Uterus (tissue), 4 donors: ENCODE results near the gene NUDT1. TPM values are rescaled to one million over a fixed set of nuclear protein-coding genes. Genes with fewer than 3 reads are reported as not detected.

ENCODE experiments used
- DNase-seq, 2 donors: peaks; one replicate each; pipeline ENCODE4 v3.0.0-alpha.2; 2019 to 2020
- H3K27ac ChIP-seq, 2 donors: fragments of 200-600 bp; sonication (generic); 1 replicate in 1 of 2; 2 replicates in 1 of 2; pipeline ENCODE4 v1.5.1; 2016 to 2018
- H3K27me3 ChIP-seq, 2 donors: fragments of 200-600 bp; sonication (generic); one replicate each; pipeline ENCODE4 v1.5.1; 2018 to 2019; ENCODE audit warnings: control low read depth in 1 of 2
- H3K36me3 ChIP-seq, 2 donors: fragments of 200-600 bp; sonication (generic); one replicate each; pipeline ENCODE4 v1.5.1; 2019; ENCODE audit warnings: control low read depth in 1 of 2
- H3K4me1 ChIP-seq, 2 donors: fragments of 200-600 bp; sonication (generic); one replicate each; pipeline ENCODE4 v1.5.1; 2018 to 2019; ENCODE audit warnings: control low read depth in 1 of 2
- H3K4me3 ChIP-seq, 2 donors: fragments of 200-600 bp; sonication (generic); 1 replicate in 1 of 2; 2 replicates in 1 of 2; pipeline ENCODE4 v1.5.1; 2018 to 2019; ENCODE audit warnings: mild to moderate bottlenecking in 1 of 2
- H3K9me3 ChIP-seq, 2 donors: fragments of 200-600 bp; sonication (generic); one replicate each; pipeline ENCODE4 v1.5.1; 2019; ENCODE audit warnings: control low read depth in 1 of 2
- POLR2A ChIP-seq, 2 donors: fragments of 450-650 bp; IDR thresholded peaks; one replicate each; pipeline ENCODE4 v1.6.1; 2016; ENCODE audit warnings: antibody characterized with exemption in 2 of 2, mild to moderate bottlenecking in 1 of 2, moderate library complexity in 1 of 2
- intact Hi-C: fragments of 100-400 bp; cut with DNase I; formaldehyde crosslinking; loops from one replicate; pipeline ENCODE4 v1.15.1; 2023; ENCODE audit warnings: low total_unique reads
- total RNA-seq, 4 donors: library from RNA; depleted of rRNA in 3 of 4; stranded (reverse); fragments of >200 nt in 3 of 4; gene quantifications; one replicate each; pipeline versions ENCODE4 v1.1.0 to v1.2.4, GENCODE V29; 2014 to 2023
- TF ChIP-seq, protein P1 (sequence below), 4 experiments: fragments of 200-600 bp in 2 of 4; fragments of 450-650 bp in 2 of 4; sonication (generic) in 2 of 4; IDR thresholded peaks; one replicate each; pipeline ENCODE4 v1.5.1; 2016 to 2019; ENCODE audit warnings: antibody characterized with exemption in 4 of 4, mild to moderate bottlenecking in 2 of 4, moderate library complexity in 1 of 4
- donor health status: DM: yes; HTN: yes; CAD: no.

NUDT1 gene
- total RNA-seq, 4 donors from 2014 or later: 2.4 to 13.1 (median 7.6) TPM; not detected in 1

DNA sequence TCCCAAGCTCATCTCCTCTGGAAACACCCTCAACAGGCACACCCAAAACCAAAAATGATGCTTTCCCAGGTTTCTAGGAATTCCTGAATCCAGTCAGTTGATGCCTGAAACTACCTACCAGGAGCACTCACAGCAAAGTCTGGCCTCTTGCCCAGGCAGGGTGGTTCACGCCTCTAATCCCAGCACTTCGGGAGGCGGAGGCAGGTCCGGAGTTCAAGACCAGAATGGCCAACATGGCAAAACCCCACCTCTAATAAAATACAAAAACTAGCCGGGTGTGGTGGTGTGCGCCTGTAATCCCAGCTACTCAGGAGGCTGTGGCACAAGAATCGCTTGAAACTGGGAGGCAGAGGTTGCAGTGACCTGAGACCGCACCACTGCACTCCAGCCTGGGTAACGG, 11.1 kb upstream of the NUDT1 start:
- intact Hi-C loops: no loop called here
- no peaks in the 10 kb centered on the region for H3K36me3 ChIP-seq

DNA sequence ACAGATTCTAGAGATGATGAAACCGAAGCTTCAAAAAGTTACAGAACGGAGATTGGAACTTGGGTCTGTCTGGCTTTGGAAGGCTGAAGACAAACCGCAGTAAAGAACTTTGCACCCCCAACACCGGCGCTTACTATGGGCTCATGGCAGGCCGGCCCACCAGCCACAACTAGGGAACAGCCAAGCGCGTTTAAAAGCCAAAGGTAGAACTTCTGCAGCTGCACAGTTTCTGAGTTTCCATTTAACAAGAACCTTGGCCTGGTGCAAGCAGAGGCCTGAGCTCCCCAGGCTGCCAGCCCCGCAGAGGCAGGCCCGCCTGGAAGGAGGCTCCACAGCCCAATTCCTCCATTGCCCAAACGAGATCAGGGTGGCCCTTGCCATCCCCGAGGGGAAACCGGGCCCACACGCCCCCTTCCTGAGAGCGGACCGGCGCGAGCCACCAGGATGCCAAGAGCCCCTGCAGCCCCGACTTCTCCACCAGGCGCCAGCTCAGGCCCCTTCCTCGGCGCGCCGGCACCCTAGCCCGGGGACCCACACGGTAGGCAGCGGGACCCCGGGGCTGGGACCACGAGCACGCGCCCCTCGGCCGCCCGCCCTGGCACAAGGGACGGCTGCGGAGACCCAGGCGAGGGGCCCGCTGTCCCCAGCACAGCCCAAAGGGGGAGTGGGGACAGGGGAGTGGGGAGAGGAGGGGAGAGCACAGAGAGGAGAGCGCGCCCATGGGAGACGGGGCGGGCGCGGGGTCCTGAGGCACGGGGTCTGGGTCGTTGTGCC, 9.8 kb upstream of the NUDT1 start:
- peak overlapping the region; percentile 61 to 77 for H3K27ac ChIP-seq
- no peaks in the 10 kb centered on the region for H3K9me3 ChIP-seq
- H3K4me1 ChIP-seq: peaks cover 0 to 7% of the 10 kb centered on the region in 2 donors
- TF ChIP-seq, protein P1, sequence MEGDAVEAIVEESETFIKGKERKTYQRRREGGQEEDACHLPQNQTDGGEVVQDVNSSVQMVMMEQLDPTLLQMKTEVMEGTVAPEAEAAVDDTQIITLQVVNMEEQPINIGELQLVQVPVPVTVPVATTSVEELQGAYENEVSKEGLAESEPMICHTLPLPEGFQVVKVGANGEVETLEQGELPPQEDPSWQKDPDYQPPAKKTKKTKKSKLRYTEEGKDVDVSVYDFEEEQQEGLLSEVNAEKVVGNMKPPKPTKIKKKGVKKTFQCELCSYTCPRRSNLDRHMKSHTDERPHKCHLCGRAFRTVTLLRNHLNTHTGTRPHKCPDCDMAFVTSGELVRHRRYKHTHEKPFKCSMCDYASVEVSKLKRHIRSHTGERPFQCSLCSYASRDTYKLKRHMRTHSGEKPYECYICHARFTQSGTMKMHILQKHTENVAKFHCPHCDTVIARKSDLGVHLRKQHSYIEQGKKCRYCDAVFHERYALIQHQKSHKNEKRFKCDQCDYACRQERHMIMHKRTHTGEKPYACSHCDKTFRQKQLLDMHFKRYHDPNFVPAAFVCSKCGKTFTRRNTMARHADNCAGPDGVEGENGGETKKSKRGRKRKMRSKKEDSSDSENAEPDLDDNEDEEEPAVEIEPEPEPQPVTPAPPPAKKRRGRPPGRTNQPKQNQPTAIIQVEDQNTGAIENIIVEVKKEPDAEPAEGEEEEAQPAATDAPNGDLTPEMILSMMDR (IDR thresholded peaks at IDR 0.05): no peak
- no peak for TF ChIP-seq POLR2A (IDR thresholded peaks at IDR 0.05)
- no peaks in the 10 kb centered on the region for H3K36me3 ChIP-seq
- no peaks in the 10 kb centered on the region for H3K27me3 ChIP-seq
- H3K4me3 ChIP-seq: peak overlapping the region; percentile 69 to 90
- DNase-seq: no peak
- intact Hi-C loops: no loop called here

More for the DNA sequence above, 11.1 kb upstream of the NUDT1 start:
- DNase-seq: no peak
- no peak overlapping the region for H3K27ac ChIP-seq
- no peaks in the 10 kb centered on the region for H3K27me3 ChIP-seq
- H3K9me3 ChIP-seq: no peaks in the 10 kb centered on the region
- peaks cover 0 to 7% of the 10 kb centered on the region in 2 donors for H3K4me1 ChIP-seq
- TF ChIP-seq POLR2A (IDR thresholded peaks at IDR 0.05): no peak
- TF ChIP-seq, protein P1 (IDR thresholded peaks at IDR 0.05): no peak
- no peak overlapping the region for H3K4me3 ChIP-seq

DNA sequence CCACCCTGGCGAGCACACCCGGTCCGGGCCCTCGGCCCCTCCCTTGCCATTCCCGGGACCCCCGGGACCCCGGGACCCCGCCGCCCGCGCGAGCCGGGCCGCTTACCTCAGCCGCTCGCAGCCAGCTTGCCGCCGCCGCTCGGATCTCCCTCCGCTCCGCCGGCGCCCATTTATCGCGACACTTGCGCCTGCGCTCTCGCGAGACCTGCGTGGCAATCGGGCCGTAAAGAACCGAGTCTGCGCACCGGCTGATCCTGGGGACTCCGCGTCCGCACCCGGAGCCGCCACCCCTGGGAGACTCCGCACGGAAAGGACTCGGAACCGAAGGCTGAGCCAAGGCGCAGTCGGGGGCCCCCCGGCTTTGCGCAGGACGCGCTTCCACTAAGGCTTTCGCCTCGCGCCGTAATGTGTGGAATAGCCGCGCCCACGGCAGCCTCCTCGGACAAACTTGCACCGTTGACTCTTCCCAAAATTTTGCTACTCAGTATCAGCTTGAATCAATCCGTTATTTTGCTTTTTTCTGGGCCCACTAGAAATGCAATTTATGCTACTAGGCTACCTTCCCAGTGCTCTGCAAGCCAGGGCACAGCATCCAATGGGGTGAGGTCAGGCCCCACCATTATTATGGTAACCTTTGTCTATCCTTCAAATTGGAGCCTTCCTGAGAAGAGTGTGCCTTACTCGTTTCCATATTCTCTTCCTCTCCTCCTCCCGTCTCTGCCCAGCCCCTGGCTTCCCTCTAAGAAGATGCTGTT, 9.1 kb upstream of the NUDT1 start, which contains the start of gene MAD1L1:
MAD1L1 (minus strand) TSS at position 180 of the 755 bp plus-strand sequence. CDS start 2,812 bp downstream, outside the sequence.
- DNase-seq: peak; percentile 88 to 89
- TF ChIP-seq POLR2A (IDR thresholded peaks at IDR 0.05): peak in 1 of 2 donors; percentile 25
- TF ChIP-seq, protein P1 (IDR thresholded peaks at IDR 0.05): no peak
- H3K4me1 ChIP-seq: peaks cover 0 to 7% of the 10 kb centered on the region in 2 donors
- intact Hi-C loops: no loop called here
- no peaks in the 10 kb centered on the region for H3K27me3 ChIP-seq
- H3K9me3 ChIP-seq: no peaks in the 10 kb centered on the region
- no peaks in the 10 kb centered on the region for H3K36me3 ChIP-seq
- H3K4me3 ChIP-seq: peak within 1 kb of the TSS; percentile 69 to 90
- peak within 1 kb of the TSS; percentile 61 to 77 for H3K27ac ChIP-seq

DNA sequence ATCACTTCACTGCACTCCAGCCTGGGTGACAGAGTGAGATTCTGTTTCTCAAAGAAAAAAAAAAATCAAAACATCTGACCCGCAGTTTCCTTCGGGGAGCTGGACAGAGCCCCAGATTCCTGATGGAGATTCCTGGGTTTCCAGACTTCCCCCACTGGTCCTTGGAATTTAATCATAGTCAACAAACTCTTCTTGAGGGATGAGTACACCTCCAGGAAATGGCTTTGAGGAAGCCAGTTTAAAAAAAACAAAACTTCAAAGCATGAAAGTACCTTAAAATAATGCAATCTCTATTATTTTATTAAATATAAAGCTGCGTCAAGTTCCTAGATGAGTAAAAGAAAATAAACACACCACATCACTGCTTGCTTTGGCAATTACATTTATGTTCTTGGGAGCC, 8.1 kb upstream of the NUDT1 start:
- no peaks in the 10 kb centered on the region for H3K9me3 ChIP-seq
- H3K27ac ChIP-seq: no peak overlapping the region
- no peak for DNase-seq
- peaks cover 0 to 7% of the 10 kb centered on the region in 2 donors for H3K4me1 ChIP-seq
- no peaks in the 10 kb centered on the region for H3K27me3 ChIP-seq
- intact Hi-C loops: no loop called here
- no peak overlapping the region for H3K4me3 ChIP-seq
- no peak for TF ChIP-seq POLR2A (IDR thresholded peaks at IDR 0.05)
- TF ChIP-seq, protein P1 (IDR thresholded peaks at IDR 0.05): no peak
- H3K36me3 ChIP-seq: no peaks in the 10 kb centered on the region
